GM12891 (cell line): ENCODE results near the gene HCN2.

Source experiments
- POLR2A ChIP-seq: IDR thresholded peaks from 2 replicates; pipeline ENCODE4 v1.6.1; 2011; ENCODE audit warnings: low read depth, low read length, control low read depth
- POLR2AphosphoS5 ChIP-seq: IDR thresholded peaks from 2 replicates; pipeline ENCODE4 v1.6.1; 2011; ENCODE audit warnings: low read depth, low read length, control low read depth

DNA sequence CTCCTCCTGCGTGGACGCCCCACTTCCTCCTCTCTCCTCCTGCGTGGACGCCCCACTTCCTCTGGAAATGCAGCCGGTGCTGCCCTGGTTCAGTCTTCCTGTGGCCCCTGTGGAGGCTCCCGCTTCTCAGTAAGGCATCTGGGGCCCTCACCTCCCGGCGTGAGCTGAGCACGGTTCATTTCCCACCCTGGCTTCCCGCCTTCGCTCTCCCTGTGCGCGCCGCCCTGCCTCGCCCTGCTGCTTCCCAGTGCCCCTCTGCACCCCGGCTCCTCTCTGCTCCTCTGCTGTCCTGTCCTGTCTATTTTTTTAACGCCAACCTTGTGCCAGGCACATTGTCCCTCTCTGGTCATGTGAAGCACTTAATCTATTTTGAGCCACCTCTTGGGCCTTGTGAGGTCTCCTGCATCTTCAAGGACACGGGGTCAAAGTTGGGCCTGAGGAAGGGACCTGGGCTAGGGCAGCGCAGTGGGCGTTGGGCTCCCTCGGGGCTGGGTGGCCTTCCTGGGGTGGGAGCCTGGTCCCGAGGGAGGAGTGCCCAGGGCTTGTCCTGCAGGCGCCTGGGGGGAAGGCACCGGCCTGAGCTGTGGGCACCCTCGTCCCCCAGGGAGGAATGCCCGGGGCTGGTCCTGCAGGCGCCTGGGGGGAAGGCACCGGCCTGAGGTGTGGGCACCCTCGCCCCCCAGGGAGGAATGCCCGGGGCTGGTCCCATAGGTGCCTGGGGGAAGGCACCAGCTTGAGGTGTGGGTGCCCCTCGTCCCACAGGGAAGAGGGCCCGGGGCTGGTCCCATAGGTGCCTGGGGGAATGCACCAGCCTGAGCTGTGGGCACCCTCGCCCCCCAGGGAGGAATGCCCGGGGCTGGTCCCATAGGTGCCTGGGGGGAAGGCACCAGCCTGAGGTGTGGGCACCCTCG lies 13.0 kb downstream of the HCN2 start:
- TF ChIP-seq POLR2AphosphoS5 (no peak), POLR2A (no peak)
